ENCODE data around the gene KCTD20. TPM values are rescaled to one million over a fixed set of nuclear protein-coding genes. Genes with fewer than 3 reads are reported as not detected.

The KCTD20 gene
- total RNA-seq, 1 donor from 2014 or later: 26.3 TPM

- H3K9me3 Mint-ChIP-seq (ENCODE audit: low read depth): peaks cover 4% of the 10 kb centered on the region
- H3K4me3 Mint-ChIP-seq (ENCODE audit: low read depth): no peak overlapping the region
- H3K27ac Mint-ChIP-seq: no peak overlapping the region
- no peak for TF ChIP-seq CTCF (IDR thresholded peaks at IDR 0.05; ENCODE audit: unreplicated experiment)
- no peak for DNase-seq (ENCODE audit: low spot score, unreplicated experiment)
- no peaks in the 10 kb centered on the region for H3K4me1 Mint-ChIP-seq (ENCODE audit: low read depth)
- H3K27me3 Mint-ChIP-seq: no peaks in the 10 kb centered on the region
- H3K36me3 Mint-ChIP-seq (ENCODE audit: insufficient read depth): peaks cover 6% of the 10 kb centered on the region
These were observed 18.1 kb downstream of the KCTD20 start for GRCh38 chr6:36460916-36461315.

- DNase-seq (ENCODE audit: low spot score, unreplicated experiment): no peak
- no peaks in the 10 kb centered on the region for H3K27me3 Mint-ChIP-seq
- no peak for TF ChIP-seq CTCF (IDR thresholded peaks at IDR 0.05; ENCODE audit: unreplicated experiment)
- no peaks in the 10 kb centered on the region for H3K4me1 Mint-ChIP-seq (ENCODE audit: low read depth)
- peaks cover 4% of the 10 kb centered on the region for H3K9me3 Mint-ChIP-seq (ENCODE audit: low read depth)
- H3K36me3 Mint-ChIP-seq (ENCODE audit: insufficient read depth): peaks cover 6% of the 10 kb centered on the region
- H3K27ac Mint-ChIP-seq: no peak overlapping the region
- H3K4me3 Mint-ChIP-seq (ENCODE audit: low read depth): no peak overlapping the region
These were observed 18.8 kb downstream of the KCTD20 start for GRCh38 chr6:36461646-36462045.

GRCh38 chr6:36463676-36464075 is 20.9 kb downstream of the KCTD20 start:
- Mint-ChIP-seq H3K27me3 (no peaks in the 10 kb centered on the region), H3K4me1 (ENCODE audit: low read depth) (no peaks in the 10 kb centered on the region), H3K9me3 (ENCODE audit: low read depth) (peaks cover 4% of the 10 kb centered on the region), H3K4me3 (ENCODE audit: low read depth) (no peak overlapping the region), H3K36me3 (ENCODE audit: insufficient read depth) (peaks cover 3% of the 10 kb centered on the region), H3K27ac (no peak overlapping the region)
- DNase-seq (ENCODE audit: low spot score, unreplicated experiment): no peak
- TF ChIP-seq CTCF (IDR thresholded peaks at IDR 0.05; ENCODE audit: unreplicated experiment): no peak

- peaks cover 5% of the 10 kb centered on the region for H3K36me3 Mint-ChIP-seq (ENCODE audit: insufficient read depth)
- peak overlapping the region; percentile 25 for H3K27ac Mint-ChIP-seq
- peaks cover 4% of the 10 kb centered on the region for H3K9me3 Mint-ChIP-seq (ENCODE audit: low read depth)
- DNase-seq (ENCODE audit: low spot score, unreplicated experiment): no peak
- H3K4me1 Mint-ChIP-seq (ENCODE audit: low read depth): no peaks in the 10 kb centered on the region
- no peak for TF ChIP-seq CTCF (IDR thresholded peaks at IDR 0.05; ENCODE audit: unreplicated experiment)
- H3K27me3 Mint-ChIP-seq: no peaks in the 10 kb centered on the region
- H3K4me3 Mint-ChIP-seq (ENCODE audit: low read depth): no peak overlapping the region
These were observed 21.4 kb downstream of the KCTD20 start for GRCh38 chr6:36464233-36464632.

GRCh38 chr6:36467625-36468024 is 24.8 kb downstream of the KCTD20 start:
- no peaks in the 10 kb centered on the region for H3K27me3 Mint-ChIP-seq
- peaks cover 12% of the 10 kb centered on the region for H3K36me3 Mint-ChIP-seq (ENCODE audit: insufficient read depth)
- no peak for TF ChIP-seq CTCF (IDR thresholded peaks at IDR 0.05; ENCODE audit: unreplicated experiment)
- no peak overlapping the region for H3K27ac Mint-ChIP-seq
- DNase-seq (ENCODE audit: low spot score, unreplicated experiment): no peak
- no peaks in the 10 kb centered on the region for H3K4me1 Mint-ChIP-seq (ENCODE audit: low read depth)
- peaks cover 4% of the 10 kb centered on the region for H3K9me3 Mint-ChIP-seq (ENCODE audit: low read depth)
- no peak overlapping the region for H3K4me3 Mint-ChIP-seq (ENCODE audit: low read depth)

Data from progenitor cell of endocrine pancreas (in vitro differentiated cells).